Ecto neural progenitor cell (in vitro differentiated cells): ENCODE data around the gene MX2.

ENCODE experiments used
- DNase-seq: peaks from one replicate; pipeline ENCODE4 v3.0.0-alpha.2; 2018; ENCODE audit warnings: low spot score

MX2 gene

GRCh38 chr21:41438425-41439113 lies 76.7 kb downstream of the MX2 start:
- DNase-seq: no peak

DNA sequence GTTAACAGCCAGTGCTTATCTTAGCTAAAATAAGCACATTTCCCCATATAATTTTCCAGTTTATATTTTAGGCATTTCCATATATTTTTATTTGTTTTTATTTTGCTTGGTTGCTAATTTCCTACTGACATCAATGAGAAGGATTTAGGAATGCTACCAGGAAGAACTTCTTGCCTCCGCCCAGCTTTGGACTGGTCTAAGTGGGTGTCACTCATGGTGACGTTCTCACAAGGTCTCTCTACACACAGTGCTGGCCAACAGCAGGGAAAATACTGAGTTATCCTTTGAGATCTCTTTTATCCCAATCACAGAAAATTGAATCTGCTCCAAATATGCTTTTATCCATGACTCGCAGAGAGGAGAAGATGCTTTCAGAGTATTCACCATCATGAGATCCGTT lies 77.4 kb downstream of the MX2 start:
- no peak for DNase-seq

GRCh38 chr21:41441546-41441945 lies 79.7 kb downstream of the MX2 start:
- DNase-seq: no peak

- no peak for DNase-seq
Observed at GRCh38 chr21:41442481-41443186, 80.8 kb downstream of the MX2 start.

DNA sequence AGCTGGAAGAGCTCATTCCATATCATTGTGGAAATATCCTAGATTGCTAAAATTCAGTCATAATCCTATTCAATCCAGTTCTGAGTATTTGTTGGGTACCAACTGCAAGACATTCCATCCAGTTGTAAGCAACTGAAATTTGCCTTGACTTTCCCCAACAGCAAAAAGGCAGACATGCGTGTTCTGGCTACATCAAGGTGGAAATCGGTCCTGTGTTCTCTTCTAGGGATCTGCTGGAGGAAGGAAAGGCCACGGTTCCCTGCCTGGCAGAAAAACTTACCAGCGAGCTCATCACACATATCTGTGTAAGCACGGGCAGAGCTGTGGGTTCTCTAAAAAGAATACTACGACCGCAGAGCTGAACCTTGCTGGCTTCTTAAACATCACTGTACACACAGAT lies 81.7 kb downstream of the MX2 start:
- no peak for DNase-seq

GRCh38 chr21:41444703-41445464 lies 83.1 kb downstream of the MX2 start:
- no peak for DNase-seq

DNA sequence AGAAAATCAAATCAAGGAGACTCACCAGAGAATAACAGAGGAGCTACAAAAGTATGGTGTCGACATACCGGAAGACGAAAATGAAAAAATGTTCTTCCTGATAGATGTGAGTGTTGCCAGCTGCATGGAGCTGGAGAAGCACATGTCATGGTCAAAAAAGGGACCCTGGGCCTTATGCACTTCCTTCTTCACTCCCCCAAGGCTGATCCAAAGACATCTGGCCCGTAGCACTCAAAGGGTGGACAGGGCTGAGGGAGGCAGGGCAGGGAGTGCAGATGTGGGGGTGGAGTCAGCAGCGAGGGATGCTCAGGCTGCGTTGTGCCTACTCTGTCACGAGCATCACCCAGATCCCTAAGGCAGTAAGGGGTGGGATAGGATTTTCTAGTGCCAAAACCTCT lies 83.6 kb downstream of the MX2 start:
- no peak for DNase-seq

GRCh38 chr21:41446586-41446985 lies 84.8 kb downstream of the MX2 start:
- no peak for DNase-seq

DNA sequence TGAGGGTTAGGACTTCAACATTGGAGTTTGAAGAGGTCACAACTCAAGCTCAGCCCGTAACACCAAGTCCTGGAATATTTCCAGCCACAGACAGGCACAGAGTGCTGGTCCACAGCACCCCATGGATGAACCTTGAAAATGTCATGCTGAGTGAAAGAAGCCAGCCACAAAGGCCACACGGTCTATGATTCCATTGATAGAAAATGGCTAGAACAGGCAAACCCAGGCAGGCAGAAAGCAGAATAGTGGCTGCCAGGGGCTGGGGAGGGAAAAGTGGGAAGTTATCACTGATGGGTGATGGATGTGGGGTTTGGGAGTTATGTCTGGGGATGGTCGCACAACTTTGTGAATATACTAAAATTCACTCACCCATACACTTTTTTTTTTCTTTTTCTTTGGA lies 85.5 kb downstream of the MX2 start:
- no peak for DNase-seq

DNA sequence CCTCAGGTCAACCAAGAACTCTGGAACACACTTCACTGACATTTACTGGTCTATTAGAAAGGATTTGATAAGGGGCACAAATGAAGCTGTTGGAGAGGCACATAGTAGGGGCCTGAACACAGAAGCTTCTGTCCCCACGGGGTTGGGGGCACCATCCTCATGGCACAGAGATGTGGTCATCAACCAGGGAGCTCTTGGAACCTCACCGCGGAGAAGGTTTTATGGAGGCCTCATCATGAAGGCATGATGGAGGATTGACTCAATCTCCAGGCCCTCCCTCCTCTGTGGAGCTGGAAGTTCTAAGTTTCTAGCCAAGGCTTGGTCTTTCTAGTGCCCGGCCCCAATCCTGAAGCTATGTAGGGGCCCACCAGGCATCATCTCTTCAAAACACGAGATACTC lies 87.8 kb downstream of the MX2 start:
- no peak for DNase-seq

DNA sequence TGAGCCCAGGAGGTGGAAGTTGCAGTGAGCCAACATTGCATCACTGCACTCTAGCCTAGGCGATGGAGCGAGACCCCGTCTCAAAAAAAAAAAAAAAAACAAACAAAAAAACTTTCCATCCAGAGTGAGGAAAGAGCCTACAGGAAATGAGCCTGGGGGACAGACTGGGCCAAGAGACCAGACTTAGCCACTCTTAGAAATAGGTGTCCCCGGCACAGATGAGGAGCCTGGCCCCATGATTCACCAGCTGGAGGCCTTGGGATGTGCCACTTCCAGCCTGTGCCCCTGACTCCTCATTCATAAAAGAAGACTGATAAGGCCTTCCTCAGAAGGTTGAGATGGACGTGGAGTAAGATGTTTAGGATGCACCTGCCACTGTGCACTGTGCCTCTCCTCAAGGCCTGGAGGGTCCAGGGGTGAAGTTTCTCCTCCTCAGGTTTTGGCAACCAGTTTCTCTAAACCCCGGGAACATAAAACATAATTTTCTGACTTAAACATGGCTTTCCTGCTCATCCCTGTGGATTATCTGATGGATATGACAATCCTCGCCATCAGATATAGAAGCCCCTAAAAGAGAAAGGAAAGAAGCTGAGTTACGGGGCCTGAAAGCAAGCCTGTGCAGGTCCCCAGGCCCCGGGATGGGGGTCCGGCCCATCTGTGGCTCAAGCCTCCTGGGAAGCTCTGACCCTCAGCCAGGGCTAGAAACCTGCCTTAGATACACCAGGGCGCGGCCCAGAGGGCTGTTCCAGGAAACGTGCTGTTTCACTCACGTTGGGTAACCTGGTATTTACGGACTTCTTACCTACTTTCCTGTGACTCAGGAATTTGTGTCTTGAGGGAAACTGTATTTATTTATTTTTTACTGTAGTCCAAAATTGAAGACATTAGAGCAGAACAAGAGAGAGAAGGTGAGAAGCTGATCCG lies 90.2 kb downstream of the MX2 start:
- DNase-seq: no peak

- no peak for DNase-seq
Observed at GRCh38 chr21:41453198-41453597, 91.4 kb downstream of the MX2 start.

GRCh38 chr21:41453761-41454160 lies 91.9 kb downstream of the MX2 start:
- DNase-seq: no peak

GRCh38 chr21:41458121-41458520 lies 96.3 kb downstream of the MX2 start:
- no peak for DNase-seq

DNA sequence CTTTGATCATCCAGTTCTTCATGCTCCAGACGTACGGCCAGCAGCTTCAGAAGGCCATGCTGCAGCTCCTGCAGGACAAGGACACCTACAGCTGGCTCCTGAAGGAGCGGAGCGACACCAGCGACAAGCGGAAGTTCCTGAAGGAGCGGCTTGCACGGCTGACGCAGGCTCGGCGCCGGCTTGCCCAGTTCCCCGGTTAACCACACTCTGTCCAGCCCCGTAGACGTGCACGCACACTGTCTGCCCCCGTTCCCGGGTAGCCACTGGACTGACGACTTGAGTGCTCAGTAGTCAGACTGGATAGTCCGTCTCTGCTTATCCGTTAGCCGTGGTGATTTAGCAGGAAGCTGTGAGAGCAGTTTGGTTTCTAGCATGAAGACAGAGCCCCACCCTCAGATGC lies 96.7 kb downstream of the MX2 start:
- DNase-seq: no peak
